Activated CD4-positive, alpha-beta T cell treated with anti-CD3 and anti-CD28 coated beads for 36 hours (primary cell): ENCODE measurements around the gene SPATC1L. TPM values are rescaled to one million over a fixed set of nuclear protein-coding genes. Genes with fewer than 3 reads are reported as not detected.
"Not testable (repeated sequence)": the region's sequence is repeated elsewhere in the genome, so short reads cannot be mapped to it uniquely, and the experiment has no call there.

ENCODE experiments used
- ATAC-seq: fragments of 200-7000 bp; cut with Tn5 transposase; one replicate; pipeline ENCODE4 v1.10.0; 2021; ENCODE audit warnings: mild to moderate bottlenecking, moderate library complexity
- CTCF ChIA-PET: fragments of 350-600 bp; sonication (Branson Sonifier 250); formaldehyde crosslinking; loops from one replicate; lab custom pipeline; 2021; ENCODE audit warnings: antibody characterized with exemption; lab: Charles Lee
- POLR2A ChIA-PET: fragments of 350-600 bp; sonication (Branson Sonifier 250); formaldehyde crosslinking; loops from one replicate; lab custom pipeline; 2021; ENCODE audit warnings: antibody characterized with exemption, inconsistent platforms; lab: Charles Lee
- DNase-seq: peaks from one replicate; pipeline ENCODE4 v3.0.0-alpha.2; 2020
- H3K27ac Mint-ChIP-seq: one replicate; pipeline ENCODE4 v1.8.0; 2021; ENCODE audit warnings: mixed read lengths
- H3K27me3 Mint-ChIP-seq: one replicate; pipeline ENCODE4 v1.8.0; 2021; ENCODE audit warnings: mixed read lengths
- H3K36me3 Mint-ChIP-seq: one replicate; pipeline ENCODE4 v1.8.0; 2021; ENCODE audit warnings: low read depth, mixed read lengths
- H3K4me1 Mint-ChIP-seq: one replicate; pipeline ENCODE4 v1.8.0; 2021; ENCODE audit warnings: mixed read lengths
- H3K4me3 Mint-ChIP-seq: one replicate; pipeline ENCODE4 v1.8.0; 2021; ENCODE audit warnings: mild to moderate bottlenecking, moderate library complexity, mixed read lengths
- H3K9me3 Mint-ChIP-seq: one replicate; pipeline ENCODE4 v1.8.0; 2021; ENCODE audit warnings: low read depth, mixed read lengths
- intact Hi-C, 2 experiments: fragments of 100-400 bp; cut with DNase I in 1 of 2; cut with micrococcal nuclease in 1 of 2; formaldehyde crosslinking; loops; one replicate each; pipeline versions ENCODE4 v1.14.2 to v1.15.1; 2022 to 2024; cut with DNase I, micrococcal nuclease
- total RNA-seq, 2 experiments: library from RNA; stranded (reverse); gene quantifications; one replicate each; pipeline ENCODE4 v1.2.3, GENCODE V29; 2021

SPATC1L gene
- total RNA-seq, 2 experiments from 2014 or later: 8.1 to 13.0 TPM

DNA sequence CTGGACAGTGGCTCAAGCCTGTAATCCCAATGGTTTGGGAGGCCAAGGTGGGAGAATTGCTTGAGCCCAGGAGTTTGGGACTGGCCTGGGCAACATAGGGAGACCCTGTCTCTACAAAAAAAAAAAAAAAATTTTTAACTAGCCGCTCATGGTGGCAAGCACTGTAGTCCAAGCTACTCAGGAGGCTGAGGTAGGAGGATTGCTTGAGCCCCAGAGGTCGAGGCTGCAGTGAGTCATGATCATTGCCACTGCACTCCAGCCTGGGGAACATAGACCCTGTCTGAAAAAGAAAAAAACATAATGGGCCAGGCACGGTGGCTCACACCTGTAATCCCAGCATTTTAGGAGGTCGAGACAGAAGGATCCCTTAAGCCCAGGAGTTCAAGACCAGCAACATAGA, 5.3 kb downstream of the SPATC1L start:
- DNase-seq: no peak
- POLR2A ChIA-PET: no interaction called here
- H3K9me3 Mint-ChIP-seq: peaks cover 18% of the 10 kb centered on the region
- H3K4me1 Mint-ChIP-seq: no peaks in the 10 kb centered on the region
- no peak overlapping the region for H3K4me3 Mint-ChIP-seq
- ATAC-seq: no peak
- intact Hi-C loops: no loop called here
- CTCF ChIA-PET: no interaction called here
- no peak overlapping the region for H3K27ac Mint-ChIP-seq
- H3K36me3 Mint-ChIP-seq: peaks cover 2% of the 10 kb centered on the region
- no peaks in the 10 kb centered on the region for H3K27me3 Mint-ChIP-seq

DNA sequence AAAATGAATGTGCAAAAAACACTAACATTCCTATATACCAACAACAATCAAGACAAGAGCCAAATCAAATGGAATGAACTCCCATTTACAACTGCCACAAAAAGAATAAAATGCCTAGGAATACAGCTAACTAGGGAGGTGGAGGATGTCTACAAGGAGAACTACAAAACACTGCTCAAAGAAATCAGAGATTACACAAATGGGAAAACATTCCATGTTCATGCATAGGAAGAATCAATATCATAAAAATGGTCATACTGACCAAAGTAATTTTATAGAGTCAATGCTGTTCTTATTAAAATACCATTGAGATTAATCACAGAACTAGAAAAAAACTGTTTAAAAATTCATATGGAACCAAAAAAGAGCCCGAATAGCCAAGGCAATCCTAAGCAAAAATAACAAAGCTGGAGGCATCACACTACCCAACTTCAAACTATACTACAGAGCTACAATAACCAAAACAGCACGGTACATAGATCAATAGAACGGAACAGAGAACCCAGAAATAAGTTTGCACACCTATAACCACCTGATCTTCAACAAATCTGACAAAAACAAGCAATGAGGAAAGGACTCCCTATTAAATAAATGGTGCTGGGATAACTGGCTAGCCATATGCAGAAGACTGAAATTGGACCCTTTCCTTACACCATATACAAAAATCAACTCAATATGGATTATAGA, 7.7 kb downstream of the SPATC1L start:
- CTCF ChIA-PET: interaction anchor here (0.7 kb wide), 1 partner anchor 103 kb away, joined by 3 read pairs; no protein-coding TSS in a partner anchor
- H3K27ac Mint-ChIP-seq, ATAC-seq, H3K36me3 Mint-ChIP-seq, H3K27me3 Mint-ChIP-seq, H3K4me3 Mint-ChIP-seq, intact Hi-C loops, POLR2A ChIA-PET, DNase-seq, H3K4me1 Mint-ChIP-seq: not testable (repeated sequence)
- peaks cover 18% of the 10 kb centered on the region for H3K9me3 Mint-ChIP-seq

DNA sequence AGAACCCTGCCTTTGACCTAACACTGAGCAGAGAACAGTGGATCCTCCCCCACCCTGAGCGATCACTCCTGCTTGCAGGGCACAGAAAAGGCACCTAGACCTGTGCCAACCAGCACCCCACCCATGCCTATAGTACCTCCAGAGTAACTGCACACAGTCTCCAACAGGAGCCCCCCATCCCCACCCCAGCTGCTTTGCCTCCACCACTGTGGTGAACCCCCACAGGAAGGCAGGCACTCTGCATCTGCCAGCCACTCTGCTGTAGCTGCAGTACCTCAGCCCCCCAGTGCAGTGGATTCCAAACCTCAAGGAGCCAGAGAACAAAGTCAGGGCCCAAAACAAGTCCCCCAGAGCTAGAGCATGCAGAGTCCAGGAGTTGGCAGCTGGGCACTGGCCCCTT, 10.7 kb downstream of the SPATC1L start:
- intact Hi-C loops: no loop called here
- no peaks in the 10 kb centered on the region for H3K4me1 Mint-ChIP-seq
- H3K36me3 Mint-ChIP-seq: peaks cover 2% of the 10 kb centered on the region
- no peak overlapping the region for H3K27ac Mint-ChIP-seq
- CTCF ChIA-PET: no interaction called here
- ATAC-seq (no peak), DNase-seq (no peak)
- POLR2A ChIA-PET: no interaction called here
- peaks cover 18% of the 10 kb centered on the region for H3K9me3 Mint-ChIP-seq
- no peak overlapping the region for H3K4me3 Mint-ChIP-seq
- no peaks in the 10 kb centered on the region for H3K27me3 Mint-ChIP-seq

DNA sequence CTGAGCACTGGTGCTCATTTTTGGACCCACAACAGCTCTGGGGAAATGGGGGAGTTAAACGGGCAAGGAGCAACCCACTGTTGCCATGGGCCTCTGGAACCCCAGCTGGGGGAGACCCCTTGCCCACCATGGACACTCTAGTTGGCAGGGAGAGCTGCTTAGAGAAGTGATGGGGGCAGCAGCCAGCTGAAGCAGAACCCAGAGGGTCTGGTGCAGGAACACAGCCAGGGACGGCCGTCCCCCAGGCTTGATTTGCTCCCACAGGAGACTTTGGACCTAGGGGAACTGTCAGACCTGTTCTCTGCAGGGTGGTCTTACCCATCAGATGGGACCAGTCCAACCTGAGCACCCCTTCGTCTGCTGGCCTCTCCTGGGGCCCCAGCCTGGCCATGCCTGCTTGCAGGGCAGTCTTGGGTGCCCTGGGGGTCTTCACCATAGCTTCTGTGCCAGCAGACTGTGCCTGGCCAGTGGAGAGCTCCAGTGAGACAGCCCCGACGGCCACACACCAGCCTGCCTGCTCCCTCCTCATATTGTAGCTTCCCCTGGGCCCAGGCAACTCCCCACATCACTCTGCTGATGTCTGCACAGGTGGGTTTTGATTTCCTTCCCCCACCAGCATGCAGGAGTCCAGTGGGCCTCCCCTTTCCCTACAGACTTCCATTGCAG, 11.3 kb downstream of the SPATC1L start:
- CTCF ChIA-PET: no interaction called here
- H3K27me3 Mint-ChIP-seq: no peaks in the 10 kb centered on the region
- H3K36me3 Mint-ChIP-seq: peaks cover 2% of the 10 kb centered on the region
- no peak overlapping the region for H3K4me3 Mint-ChIP-seq
- no peak for DNase-seq
- intact Hi-C loops: no loop called here
- ATAC-seq: no peak
- POLR2A ChIA-PET: no interaction called here
- H3K4me1 Mint-ChIP-seq: no peaks in the 10 kb centered on the region
- H3K9me3 Mint-ChIP-seq: peaks cover 18% of the 10 kb centered on the region
- no peak overlapping the region for H3K27ac Mint-ChIP-seq

DNA sequence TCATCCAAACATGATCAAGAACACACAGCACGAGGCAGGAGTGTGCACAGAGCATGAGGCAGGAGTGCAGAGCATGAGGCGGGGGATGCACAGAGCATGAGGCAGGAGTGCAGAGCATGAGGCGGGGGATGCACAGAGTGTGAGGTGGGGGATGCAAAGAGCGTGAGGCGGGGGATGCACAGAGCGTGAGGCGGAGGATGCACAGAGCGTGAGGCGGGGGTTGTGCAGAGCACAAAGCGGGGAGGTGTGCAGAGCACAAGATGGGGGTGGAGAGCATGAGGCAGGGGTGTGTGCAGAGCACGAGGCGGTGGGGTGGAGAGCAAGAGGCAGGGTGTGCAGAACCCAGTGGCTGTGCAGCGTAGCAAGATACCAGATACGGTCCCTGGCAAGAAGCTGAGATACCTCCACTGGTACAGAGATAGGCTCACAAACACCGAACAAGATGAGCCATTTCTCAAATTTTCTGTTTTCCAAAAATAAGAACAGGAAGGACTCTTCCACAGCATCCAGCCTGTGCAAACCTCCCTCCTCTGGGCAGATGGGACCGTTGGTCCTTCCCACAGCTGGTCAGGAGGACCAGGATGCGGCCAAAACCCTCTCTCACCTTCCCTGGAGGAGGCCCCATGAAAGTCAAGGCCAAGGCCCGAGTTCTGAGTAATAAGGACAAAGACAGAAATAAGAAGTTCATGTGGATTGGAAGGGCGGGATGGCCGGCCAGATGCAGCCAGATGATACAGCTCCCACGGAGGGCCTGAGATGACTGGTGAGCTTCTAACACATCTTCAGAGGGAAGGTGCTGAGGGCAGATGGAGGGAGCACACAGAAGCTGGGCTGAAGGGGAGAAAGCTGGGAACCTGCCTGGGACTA, 12.0 kb downstream of the SPATC1L start:
- DNase-seq (no peak), ATAC-seq (no peak)
- ChIA-PET CTCF (no interaction called here), POLR2A (no interaction called here)
- no peaks in the 10 kb centered on the region for H3K4me1 Mint-ChIP-seq
- H3K27ac Mint-ChIP-seq: no peak overlapping the region
- H3K4me3 Mint-ChIP-seq: no peak overlapping the region
- H3K27me3 Mint-ChIP-seq: no peaks in the 10 kb centered on the region
- H3K9me3 Mint-ChIP-seq: peaks cover 18% of the 10 kb centered on the region
- peaks cover 2% of the 10 kb centered on the region for H3K36me3 Mint-ChIP-seq
- intact Hi-C loops: no loop called here

DNA sequence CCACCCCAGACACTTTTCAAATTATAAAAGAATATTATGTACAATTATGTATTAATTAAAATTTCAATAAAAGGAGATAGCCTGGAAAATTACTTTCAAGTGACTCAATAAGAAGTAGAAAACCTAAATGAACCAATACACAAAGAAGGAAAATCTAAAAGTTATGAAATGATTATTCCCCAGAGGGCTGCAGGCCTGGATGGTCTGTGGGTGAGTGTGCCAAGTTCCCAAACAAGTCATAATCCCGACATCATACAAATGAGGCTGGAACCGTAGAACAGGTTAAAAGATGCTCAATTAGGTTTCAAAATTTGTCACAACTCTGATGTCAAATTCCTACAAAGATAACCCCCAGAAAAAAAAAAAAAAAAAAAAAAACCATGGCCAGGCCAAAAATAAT, 12.7 kb downstream of the SPATC1L start:
- Mint-ChIP-seq H3K27me3 (no peaks in the 10 kb centered on the region), H3K27ac (no peak overlapping the region), H3K4me3 (no peak overlapping the region), H3K4me1 (no peaks in the 10 kb centered on the region), H3K36me3 (peaks cover 2% of the 10 kb centered on the region), H3K9me3 (peaks cover 13% of the 10 kb centered on the region)
- ATAC-seq: no peak
- POLR2A ChIA-PET: no interaction called here
- intact Hi-C loops: no loop called here
- CTCF ChIA-PET: no interaction called here
- no peak for DNase-seq

DNA sequence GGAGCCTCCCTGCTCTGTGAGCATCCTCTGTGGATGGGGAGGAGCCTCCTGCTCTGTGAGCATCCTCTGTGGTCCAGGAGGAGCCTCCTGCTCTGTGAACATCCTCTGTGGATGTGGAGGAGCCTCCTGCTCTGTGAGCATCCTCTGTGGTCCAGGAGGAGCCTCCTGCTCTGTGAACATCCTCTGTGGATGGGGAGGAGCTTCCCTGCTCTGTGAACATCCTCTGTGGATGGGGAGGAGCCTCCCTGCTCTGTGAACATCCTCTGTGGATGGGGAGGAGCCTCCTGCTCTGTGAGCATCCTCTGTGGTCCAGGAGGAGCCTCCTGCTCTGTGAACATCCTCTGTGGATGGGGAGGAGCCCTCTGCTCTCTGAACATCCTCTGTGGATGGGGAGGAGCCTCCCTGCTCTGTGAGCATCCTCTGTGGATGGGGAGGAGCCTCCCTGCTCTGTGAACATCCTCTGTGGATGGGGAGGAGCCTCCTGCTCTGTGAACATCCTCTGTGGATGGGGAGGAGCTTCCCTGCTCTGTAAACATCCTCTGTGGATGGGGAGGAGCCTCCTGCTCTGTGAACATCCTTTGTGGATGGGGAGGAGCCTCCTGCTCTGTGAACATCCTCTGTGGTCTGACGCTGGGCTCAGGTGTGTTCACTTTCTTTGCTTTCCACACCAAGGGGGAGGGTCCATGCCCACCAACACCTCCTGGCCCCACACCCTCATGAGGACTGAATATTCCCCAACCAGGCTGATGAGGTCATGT, 13.6 kb downstream of the SPATC1L start:
- H3K4me3 Mint-ChIP-seq, H3K4me1 Mint-ChIP-seq, H3K27me3 Mint-ChIP-seq, ATAC-seq, H3K36me3 Mint-ChIP-seq, POLR2A ChIA-PET, H3K27ac Mint-ChIP-seq, intact Hi-C loops, DNase-seq, H3K9me3 Mint-ChIP-seq, CTCF ChIA-PET: not testable (repeated sequence)

DNA sequence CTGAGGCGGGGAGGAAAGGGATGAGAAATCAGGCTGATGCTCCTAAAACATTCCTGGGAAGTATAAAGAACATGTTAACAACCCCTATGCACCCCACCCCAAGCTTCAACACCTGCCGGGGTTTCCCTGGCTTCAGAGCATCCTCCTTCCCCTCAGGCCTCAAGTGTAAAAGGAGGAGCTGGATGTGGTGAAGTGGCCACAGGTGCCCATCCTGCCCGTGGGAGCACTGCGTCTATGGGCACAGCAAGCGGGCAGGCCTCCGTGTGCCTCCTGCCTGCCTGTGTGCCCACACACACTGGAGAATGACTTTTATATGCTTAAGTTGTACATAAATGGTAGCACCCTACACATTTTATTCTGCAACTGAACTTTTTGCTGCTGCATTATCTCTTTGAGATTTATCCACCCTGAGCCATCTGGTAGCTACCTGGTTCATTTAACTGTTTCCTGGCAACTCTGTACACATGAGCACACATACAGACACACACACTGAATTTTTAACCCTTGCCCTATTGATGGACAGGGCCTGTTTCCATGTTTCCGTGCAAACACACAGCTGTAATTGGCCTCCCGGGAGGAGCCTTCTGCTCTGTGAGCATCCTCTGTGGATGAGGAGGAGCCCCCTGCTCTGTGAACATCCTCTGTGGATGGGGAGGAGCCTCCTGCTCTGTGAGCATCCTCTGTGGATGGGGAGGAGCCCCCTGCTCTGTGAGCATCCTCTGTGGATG, 15.4 kb downstream of the SPATC1L start:
- POLR2A ChIA-PET: no interaction called here
- CTCF ChIA-PET: no interaction called here
- no peak overlapping the region for H3K4me3 Mint-ChIP-seq
- no peaks in the 10 kb centered on the region for H3K36me3 Mint-ChIP-seq
- no peak overlapping the region for H3K27ac Mint-ChIP-seq
- DNase-seq (no peak), ATAC-seq (no peak)
- intact Hi-C loops: no loop called here
- H3K27me3 Mint-ChIP-seq: no peaks in the 10 kb centered on the region
- H3K9me3 Mint-ChIP-seq: no peaks in the 10 kb centered on the region
- no peaks in the 10 kb centered on the region for H3K4me1 Mint-ChIP-seq

DNA sequence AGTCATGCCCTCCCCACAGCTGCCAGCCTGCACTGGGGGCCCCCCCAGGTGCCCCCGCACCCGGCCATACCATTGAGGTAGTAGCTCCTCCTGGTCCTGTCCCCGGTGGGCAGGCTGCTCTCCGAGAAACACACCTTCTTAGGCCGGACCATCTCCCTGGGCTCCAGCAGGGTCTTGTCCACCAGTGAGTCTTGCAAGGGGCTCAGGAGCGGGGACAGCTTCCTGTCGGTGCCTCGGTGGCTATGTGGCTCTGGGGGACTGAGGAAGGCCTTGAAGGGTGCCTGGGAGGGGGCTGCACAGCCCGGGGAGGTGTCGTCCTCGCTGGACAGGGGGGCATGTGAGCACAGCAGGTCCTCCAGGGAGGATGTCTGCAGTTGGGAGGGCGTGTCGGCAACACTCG, 16.0 kb downstream of the SPATC1L start:
- intact Hi-C loops: no loop called here
- H3K9me3 Mint-ChIP-seq: no peaks in the 10 kb centered on the region
- ChIA-PET CTCF (no interaction called here), POLR2A (no interaction called here)
- no peak overlapping the region for H3K4me3 Mint-ChIP-seq
- no peak for ATAC-seq
- no peaks in the 10 kb centered on the region for H3K27me3 Mint-ChIP-seq
- no peaks in the 10 kb centered on the region for H3K36me3 Mint-ChIP-seq
- H3K4me1 Mint-ChIP-seq: no peaks in the 10 kb centered on the region
- H3K27ac Mint-ChIP-seq: no peak overlapping the region
- no peak for DNase-seq

DNA sequence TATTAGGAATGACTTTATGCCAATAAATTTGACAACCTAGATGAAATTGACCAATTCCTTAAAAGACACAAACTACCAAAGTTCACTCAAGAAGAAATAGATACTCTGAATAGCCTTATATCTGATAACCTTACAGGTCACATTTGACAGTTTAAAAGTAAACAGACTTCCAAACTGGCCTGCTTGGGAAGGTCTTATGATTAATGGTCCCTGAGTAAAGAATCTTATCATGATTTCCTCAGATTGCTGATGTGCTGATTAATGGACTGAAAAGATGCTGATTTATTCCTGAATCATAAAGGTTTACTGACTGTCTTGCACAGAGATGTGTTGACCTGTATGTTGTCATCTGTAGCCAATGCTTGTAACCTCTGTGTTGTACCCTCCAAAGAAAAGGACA, 19.2 kb downstream of the SPATC1L start:
- ATAC-seq: no peak
- Mint-ChIP-seq H3K27me3 (no peaks in the 10 kb centered on the region), H3K27ac (no peak overlapping the region), H3K36me3 (no peaks in the 10 kb centered on the region), H3K4me1 (no peaks in the 10 kb centered on the region), H3K4me3 (no peak overlapping the region), H3K9me3 (no peaks in the 10 kb centered on the region)
- CTCF ChIA-PET: no interaction called here
- intact Hi-C loops: no loop called here
- POLR2A ChIA-PET: no interaction called here
- no peak for DNase-seq

DNA sequence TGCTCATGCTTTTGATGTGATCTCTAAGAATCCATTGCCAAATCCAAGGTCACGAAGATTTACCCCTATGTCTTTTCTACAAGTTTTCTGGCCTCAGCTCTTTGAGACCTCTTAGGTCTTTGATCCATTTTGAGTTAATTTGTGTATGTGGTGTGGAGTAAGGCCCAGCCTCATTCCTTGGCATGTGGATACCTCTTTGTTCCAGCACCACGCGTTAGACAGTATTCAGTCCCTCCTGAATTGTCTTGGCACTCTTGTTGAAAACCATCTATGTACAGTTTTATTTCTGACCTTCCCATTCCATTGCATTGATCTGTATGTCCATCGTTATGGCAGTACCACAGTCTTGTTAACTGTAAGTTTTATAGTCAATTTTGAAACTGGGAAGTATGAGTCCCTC, 20.9 kb downstream of the SPATC1L start:
- Mint-ChIP-seq H3K27me3 (no peaks in the 10 kb centered on the region), H3K9me3 (no peaks in the 10 kb centered on the region), H3K4me1 (no peaks in the 10 kb centered on the region), H3K36me3 (no peaks in the 10 kb centered on the region), H3K27ac (no peak overlapping the region), H3K4me3 (no peak overlapping the region)
- CTCF ChIA-PET: no interaction called here
- POLR2A ChIA-PET: no interaction called here
- DNase-seq (no peak), ATAC-seq (no peak)
- intact Hi-C loops: no loop called here
